ENCODE results near the gene GLIS1. TPM values are rescaled to one million over a fixed set of nuclear protein-coding genes. Genes with fewer than 3 reads are reported as not detected.

The GLIS1 gene
- total RNA-seq, 1 donor from 2014 or later: not detected

DNA sequence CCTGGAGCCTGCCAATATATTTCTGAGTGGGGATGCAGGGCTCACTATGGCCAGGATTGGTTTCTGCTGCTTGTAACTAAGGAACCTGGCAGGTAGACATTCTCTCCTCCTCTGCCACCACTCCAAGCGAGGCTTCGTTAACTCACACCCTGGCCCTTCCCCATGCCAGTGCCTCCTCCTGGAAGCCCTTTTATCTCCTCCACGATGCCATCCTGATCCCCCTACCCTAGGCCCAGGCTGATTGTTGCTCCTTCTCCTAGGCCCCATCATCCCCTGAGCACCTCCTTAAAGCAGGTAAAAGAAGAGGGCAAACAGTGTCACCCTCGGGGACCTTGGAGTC is 161.2 kb downstream of the GLIS1 start:
- Mint-ChIP-seq H3K9me3 (no peaks in the 10 kb centered on the region), H3K27me3 (peaks cover 22% of the 10 kb centered on the region), H3K27ac (no peak overlapping the region), H3K4me1 (no peaks in the 10 kb centered on the region), H3K4me3 (no peak overlapping the region), H3K36me3 (ENCODE audit: low read depth) (no peaks in the 10 kb centered on the region)
- ChIA-PET CTCF (no interaction called here), POLR2A (no interaction called here)
- intact Hi-C loops (cut with micrococcal nuclease): no loop called here
- TF ChIP-seq CTCF (IDR thresholded peaks at IDR 0.05): no peak
- ATAC-seq (ENCODE audit: low read depth) (no peak), DNase-seq (no peak)

DNA sequence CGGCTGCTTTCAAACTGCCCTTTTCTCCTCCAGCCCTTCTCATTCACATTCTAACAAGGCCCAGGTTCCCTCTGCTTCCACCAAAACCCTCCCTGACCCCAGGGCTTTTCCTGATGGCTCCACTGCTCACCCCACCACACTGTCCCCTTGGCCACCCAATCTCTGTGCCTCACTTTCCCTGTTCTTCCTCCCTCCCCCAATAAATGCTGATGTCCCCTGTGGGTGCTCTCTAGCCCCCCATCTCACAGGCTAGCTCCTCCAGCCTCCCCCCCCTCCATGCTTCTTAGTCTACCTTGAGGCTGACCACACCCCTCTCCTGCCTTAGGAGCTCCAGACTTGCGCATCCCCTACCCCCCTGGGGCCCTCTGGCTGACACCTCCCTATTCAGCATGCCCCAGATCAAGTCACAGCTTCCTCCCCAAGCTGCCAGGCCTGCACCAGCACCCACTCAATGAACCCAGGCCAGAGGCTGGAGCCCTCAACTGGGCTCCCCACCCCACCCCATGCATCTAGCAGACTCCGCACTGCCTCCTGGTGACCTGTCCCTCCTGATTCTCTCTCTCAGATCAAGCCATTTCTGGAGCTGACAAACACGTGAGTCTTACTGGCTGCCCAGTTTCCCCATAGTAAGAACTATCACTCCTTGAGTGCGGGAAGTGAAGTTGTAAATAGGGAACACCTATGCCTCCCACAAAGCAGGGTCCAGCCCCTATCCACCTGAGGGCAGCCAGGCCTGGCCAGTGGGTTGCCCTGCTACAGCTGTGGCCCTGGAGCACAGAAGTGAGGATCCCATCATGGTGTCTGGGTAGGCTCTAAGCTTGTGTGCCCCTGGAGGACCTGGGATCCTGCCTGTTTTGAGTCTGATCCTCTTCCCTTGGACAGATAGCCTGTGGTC is 161.9 kb downstream of the GLIS1 start:
- no peak overlapping the region for H3K27ac Mint-ChIP-seq
- no peaks in the 10 kb centered on the region for H3K9me3 Mint-ChIP-seq
- no peaks in the 10 kb centered on the region for H3K4me1 Mint-ChIP-seq
- TF ChIP-seq CTCF (IDR thresholded peaks at IDR 0.05): no peak
- ATAC-seq (ENCODE audit: low read depth) (no peak), DNase-seq (no peak)
- ChIA-PET CTCF (no interaction called here), POLR2A (no interaction called here)
- no peaks in the 10 kb centered on the region for H3K36me3 Mint-ChIP-seq (ENCODE audit: low read depth)
- no peak overlapping the region for H3K4me3 Mint-ChIP-seq
- H3K27me3 Mint-ChIP-seq: peaks cover 22% of the 10 kb centered on the region
- intact Hi-C loops (cut with micrococcal nuclease): no loop called here

DNA sequence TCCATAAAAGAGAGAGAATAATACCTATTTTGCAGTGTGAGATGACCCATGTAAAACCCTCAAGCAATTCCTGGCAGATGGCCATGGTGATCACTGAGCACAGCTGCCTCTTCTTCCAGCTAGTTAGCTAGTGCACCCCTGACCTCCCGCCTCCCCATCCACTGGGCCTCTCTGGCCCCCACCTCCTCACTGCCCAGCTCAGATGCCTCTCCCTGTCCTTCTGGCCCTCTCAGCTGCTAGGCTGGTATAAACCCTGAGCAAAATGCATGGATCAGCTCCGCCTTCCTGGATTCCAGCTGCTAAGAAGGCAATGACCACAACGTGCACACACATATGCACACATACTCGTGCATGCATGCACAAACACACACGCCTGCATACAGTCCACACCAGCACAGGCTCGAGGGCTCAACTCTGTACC is 162.6 kb downstream of the GLIS1 start:
- no peak overlapping the region for H3K4me3 Mint-ChIP-seq
- H3K27me3 Mint-ChIP-seq: peaks cover 22% of the 10 kb centered on the region

GRCh38 chr1:53575955-53576320 is 163.0 kb downstream of the GLIS1 start:
- TF ChIP-seq CTCF (IDR thresholded peaks at IDR 0.05): no peak
- POLR2A ChIA-PET: no interaction called here
- Mint-ChIP-seq H3K36me3 (ENCODE audit: low read depth) (no peaks in the 10 kb centered on the region), H3K4me3 (no peak overlapping the region), H3K4me1 (no peaks in the 10 kb centered on the region), H3K27ac (peak overlapping the region; percentile 6), H3K27me3 (peaks cover 22% of the 10 kb centered on the region), H3K9me3 (no peaks in the 10 kb centered on the region)
- intact Hi-C loops (cut with micrococcal nuclease): no loop called here
- ATAC-seq (ENCODE audit: low read depth) (no peak), DNase-seq (peak; percentile 12)
- CTCF ChIA-PET: no interaction called here

More for the DNA sequence above, 162.6 kb downstream of the GLIS1 start:
- H3K36me3 Mint-ChIP-seq (ENCODE audit: low read depth): no peaks in the 10 kb centered on the region
- ChIA-PET CTCF (no interaction called here), POLR2A (no interaction called here)
- no peak for TF ChIP-seq CTCF (IDR thresholded peaks at IDR 0.05)
- no peak overlapping the region for H3K27ac Mint-ChIP-seq
- intact Hi-C loops (cut with micrococcal nuclease): no loop called here
- H3K9me3 Mint-ChIP-seq: no peaks in the 10 kb centered on the region
- H3K4me1 Mint-ChIP-seq: no peaks in the 10 kb centered on the region
- ATAC-seq (ENCODE audit: low read depth) (no peak), DNase-seq (no peak)

- peaks cover 19% of the 10 kb centered on the region for H3K27me3 Mint-ChIP-seq
- H3K4me3 Mint-ChIP-seq: no peak overlapping the region
- H3K9me3 Mint-ChIP-seq: no peaks in the 10 kb centered on the region
- no peak overlapping the region for H3K27ac Mint-ChIP-seq
- no peaks in the 10 kb centered on the region for H3K36me3 Mint-ChIP-seq (ENCODE audit: low read depth)
- intact Hi-C loops (cut with micrococcal nuclease): no loop called here
- ATAC-seq (ENCODE audit: low read depth) (peak; percentile 21), DNase-seq (no peak)
- TF ChIP-seq CTCF (IDR thresholded peaks at IDR 0.05): no peak
- no peaks in the 10 kb centered on the region for H3K4me1 Mint-ChIP-seq
- ChIA-PET CTCF (no interaction called here), POLR2A (no interaction called here)
Observed at GRCh38 chr1:53575141-53575954, 163.6 kb downstream of the GLIS1 start.
